DMS 273 treated with DMSO at 0.1 percent for 48 hours (cell line): Measurements from ENCODE around the gene CCDC200.
"Not testable (repeated sequence)": the region's sequence is repeated elsewhere in the genome, so short reads cannot be mapped to it uniquely, and the experiment has no call there.

Source experiments
- DNase-seq: peaks from one replicate; lab custom pipeline; 2025; lab: John Stamatoyannopoulos, UW

CCDC200 gene

DNA sequence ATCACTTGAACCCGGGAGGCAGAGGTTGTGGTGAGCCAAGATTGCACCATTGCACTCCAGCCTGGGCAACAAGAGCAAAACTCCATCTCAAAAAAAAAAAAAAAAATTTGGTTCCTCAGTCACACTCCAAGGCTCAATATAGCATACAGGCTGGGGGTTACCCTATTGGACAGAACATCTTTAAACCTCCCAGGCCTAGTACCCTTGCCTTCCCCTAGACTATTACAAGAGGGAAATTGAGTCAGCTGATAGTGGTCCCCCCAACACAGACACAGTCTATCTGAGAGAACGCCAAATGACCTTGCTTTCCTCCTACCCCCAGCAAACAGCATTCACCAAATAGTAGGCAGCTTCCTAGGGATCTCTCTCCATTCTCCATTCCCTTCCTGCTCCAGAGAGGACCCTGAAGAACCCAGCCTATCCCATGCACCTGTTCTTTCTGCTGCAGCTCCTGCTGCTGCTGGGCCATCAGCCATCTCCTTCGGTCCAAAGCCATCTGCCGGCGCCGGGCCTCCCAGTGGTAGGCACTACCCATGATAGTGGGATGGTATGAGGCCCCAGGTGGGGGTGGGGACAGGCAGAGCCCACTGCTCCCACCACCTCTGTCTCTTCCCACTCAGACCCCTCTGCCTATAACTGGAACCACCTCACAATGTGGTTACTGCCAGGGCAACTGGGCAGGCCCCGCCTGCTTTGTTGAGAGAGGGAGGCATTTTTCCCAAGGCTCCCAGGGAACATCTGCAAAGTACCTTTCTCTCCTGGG lies at the start of gene CCDC200:
CCDC200 (minus strand) TSS at position 604 of the 763 bp plus-strand sequence; CDS start at position 535, 69 bp downstream.
- DNase-seq: not testable (repeated sequence)

DNA sequence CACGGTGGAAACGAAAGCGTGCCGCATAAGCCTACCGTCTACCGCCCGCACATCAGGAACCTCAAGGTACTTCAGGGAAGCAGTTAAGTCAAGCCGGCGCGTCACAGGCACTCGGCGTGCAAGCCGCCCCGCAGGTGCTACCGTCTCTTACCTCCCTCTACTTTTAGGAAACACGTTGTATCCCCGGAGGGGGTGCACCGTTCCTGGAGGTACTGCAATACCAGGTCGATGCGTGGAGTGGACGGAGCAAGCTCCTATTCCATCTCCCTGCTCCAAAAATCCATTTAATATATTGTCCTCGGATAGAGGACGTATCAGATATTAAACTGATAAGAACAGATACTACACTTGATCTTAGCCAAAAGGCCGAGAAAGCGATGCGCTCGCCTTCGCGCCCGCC lies 44.5 kb upstream of the CCDC200 start:
- DNase-seq: not testable (repeated sequence)

DNA sequence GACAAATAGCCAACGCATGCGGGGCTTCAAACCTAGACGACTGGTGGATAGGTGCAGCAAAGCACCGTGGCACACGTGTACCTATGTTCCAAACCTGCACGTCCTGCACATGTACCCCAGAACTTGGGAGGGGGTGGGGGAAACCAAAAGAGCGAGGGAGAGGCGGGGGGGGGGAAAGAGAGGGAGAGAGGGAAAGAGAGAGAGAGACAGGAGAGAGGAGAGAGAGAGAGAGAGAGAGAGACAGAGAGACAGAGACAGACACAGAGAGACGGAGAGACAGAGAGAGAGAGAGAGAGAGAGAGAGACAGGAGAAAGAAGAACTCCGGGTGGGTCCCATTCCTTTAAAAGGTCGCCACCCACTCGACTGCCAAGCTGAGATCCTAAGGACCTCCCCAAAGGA lies 44.1 kb upstream of the CCDC200 start:
- DNase-seq: not testable (repeated sequence)

DNA sequence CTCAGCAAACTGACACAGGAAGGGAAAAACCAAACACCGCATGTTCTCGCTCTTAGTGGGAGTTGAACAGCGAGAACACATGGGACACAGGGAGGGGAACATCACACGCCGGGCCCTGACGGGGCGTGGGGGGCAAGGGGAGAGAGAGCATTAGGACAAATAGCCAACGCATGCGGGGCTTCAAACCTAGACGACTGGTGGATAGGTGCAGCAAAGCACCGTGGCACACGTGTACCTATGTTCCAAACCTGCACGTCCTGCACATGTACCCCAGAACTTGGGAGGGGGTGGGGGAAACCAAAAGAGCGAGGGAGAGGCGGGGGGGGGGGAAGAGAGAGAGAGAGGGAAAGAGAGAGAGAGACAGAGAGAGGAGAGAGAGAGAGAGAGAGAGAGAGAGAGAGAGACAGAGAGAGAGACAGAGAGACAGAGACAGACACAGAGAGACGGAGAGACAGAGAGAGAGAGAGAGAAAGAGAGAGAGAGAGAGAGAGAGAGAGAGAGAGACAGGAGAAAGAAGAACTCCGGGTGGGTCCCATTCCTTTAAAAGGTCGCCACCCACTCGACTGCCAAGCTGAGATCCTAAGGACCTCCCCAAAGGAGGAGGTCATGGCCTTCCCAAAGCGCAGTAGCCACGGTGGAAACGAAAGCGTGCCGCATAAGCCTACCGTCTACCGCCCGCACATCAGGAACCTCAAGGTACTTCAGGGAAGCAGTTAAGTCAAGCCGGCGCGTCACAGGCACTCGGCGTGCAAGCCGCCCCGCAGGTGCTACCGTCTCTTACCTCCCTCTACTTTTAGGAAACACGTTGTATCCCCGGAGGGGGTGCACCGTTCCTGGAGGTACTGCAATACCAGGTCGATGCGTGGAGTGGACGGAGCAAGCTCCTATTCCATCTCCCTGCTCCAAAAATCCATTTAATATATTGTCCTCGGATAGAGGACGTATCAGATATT lies 42.4 kb upstream of the CCDC200 start:
- DNase-seq: not testable (repeated sequence)

DNA sequence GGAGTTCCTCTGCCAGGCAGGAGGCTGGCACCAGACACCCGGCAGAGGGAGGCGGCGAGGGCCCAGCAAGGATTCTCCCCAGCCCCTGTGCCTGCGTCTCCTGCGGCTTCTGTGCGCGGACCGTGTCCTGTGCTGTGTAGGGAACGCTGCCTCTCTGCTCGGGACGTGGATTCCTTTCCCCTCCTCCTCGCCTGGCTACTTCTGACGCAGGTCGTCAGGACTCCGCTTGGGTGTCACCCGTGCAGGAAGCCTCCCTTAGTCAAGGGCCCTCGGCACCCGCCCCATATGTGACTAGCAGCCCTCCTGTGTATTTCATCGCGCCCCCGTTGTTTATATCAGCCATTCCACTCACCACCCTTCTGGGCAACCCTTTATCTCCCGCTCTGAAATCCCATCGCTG lies 18.0 kb upstream of the CCDC200 start:
- DNase-seq: not testable (repeated sequence)

DNA sequence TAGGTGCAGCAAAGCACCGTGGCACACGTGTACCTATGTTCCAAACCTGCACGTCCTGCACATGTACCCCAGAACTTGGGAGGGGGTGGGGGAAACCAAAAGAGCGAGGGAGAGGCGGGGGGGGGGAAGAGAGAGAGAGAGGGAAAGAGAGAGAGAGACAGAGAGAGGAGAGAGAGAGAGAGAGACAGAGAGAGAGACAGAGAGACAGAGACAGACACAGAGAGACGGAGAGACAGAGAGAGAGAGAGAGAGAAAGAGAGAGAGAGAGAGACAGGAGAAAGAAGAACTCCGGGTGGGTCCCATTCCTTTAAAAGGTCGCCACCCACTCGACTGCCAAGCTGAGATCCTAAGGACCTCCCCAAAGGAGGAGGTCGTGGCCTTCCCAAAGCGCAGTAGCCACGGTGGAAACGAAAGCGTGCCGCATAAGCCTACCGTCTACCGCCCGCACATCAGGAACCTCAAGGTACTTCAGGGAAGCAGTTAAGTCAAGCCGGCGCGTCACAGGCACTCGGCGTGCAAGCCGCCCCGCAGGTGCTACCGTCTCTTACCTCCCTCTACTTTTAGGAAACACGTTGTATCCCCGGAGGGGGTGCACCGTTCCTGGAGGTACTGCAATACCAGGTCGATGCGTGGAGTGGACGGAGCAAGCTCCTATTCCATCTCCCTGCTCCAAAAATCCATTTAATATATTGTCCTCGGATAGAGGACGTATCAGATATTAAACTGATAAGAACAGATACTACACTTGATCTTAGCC lies 12.4 kb upstream of the CCDC200 start:
- DNase-seq: not testable (repeated sequence)

DNA sequence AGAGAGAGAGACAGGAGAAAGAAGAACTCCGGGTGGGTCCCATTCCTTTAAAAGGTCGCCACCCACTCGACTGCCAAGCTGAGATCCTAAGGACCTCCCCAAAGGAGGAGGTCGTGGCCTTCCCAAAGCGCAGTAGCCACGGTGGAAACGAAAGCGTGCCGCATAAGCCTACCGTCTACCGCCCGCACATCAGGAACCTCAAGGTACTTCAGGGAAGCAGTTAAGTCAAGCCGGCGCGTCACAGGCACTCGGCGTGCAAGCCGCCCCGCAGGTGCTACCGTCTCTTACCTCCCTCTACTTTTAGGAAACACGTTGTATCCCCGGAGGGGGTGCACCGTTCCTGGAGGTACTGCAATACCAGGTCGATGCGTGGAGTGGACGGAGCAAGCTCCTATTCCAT lies 11.2 kb upstream of the CCDC200 start:
- not testable (repeated sequence) for DNase-seq

DNA sequence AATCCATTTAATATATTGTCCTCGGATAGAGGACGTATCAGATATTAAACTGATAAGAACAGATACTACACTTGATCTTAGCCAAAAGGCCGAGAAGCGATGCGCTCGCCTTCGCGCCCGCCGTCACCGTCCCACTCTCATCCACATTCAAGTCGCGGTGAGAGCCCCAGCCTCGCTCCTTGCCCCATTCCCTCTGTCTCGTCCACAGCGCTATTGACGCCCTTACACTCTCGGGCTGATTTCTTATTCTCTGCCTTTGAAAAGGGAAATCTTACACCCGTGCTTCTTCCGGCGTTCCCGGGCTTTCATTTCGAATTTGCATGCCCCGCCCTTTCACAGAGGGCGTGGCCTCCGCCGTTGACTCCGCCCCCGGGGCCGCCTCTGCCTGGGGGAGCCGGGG lies 5.5 kb upstream of the CCDC200 start, which contains the start of gene RNU2-1:
RNU2-1 (minus strand) TSS at position 101 of the 400 bp plus-strand sequence.
- not testable (repeated sequence) for DNase-seq

DNA sequence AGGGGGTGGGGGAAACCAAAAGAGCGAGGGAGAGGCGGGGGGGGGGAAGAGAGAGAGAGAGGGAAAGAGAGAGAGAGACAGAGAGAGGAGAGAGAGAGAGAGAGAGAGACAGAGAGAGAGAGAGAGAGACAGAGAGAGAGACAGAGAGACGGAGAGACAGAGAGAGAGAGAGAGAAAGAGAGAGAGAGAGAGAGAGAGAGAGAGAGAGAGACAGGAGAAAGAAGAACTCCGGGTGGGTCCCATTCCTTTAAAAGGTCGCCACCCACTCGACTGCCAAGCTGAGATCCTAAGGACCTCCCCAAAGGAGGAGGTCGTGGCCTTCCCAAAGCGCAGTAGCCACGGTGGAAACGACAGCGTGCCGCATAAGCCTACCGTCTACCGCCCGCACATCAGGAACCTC lies 4.8 kb upstream of the CCDC200 start:
- DNase-seq: not testable (repeated sequence)

DNA sequence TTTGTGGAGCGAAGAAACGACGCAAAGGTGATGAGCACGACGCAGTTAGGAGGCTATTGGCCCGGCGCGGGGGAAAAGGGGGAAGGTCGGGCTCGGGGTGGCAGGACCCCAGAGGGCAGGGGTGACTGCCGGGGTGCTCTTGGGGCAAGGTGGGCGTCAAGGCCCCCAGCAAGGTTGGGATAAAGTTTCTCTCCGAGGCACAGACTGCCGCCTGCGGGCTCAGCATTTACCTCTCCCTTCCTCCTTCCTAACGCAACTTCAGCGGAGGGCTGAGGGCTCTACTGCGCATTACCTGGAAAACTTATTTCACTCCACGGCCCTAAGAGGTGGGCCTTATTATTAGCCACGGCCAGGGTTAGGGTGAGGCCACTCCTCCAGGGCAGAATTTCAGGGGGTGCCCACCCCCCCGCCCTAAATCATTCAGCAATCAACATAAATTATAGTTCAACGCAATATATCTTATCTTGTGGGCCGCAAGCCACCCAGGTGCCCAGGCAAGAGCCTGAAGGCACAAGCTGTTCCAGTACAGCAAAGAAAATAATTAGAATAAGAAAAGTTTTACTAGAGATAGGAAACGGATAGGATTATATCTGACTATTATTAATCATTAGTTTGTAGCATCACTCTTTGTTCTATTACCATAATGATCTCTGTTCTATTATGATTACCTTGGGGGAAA lies 3.7 kb upstream of the CCDC200 start:
- not testable (repeated sequence) for DNase-seq

DNA sequence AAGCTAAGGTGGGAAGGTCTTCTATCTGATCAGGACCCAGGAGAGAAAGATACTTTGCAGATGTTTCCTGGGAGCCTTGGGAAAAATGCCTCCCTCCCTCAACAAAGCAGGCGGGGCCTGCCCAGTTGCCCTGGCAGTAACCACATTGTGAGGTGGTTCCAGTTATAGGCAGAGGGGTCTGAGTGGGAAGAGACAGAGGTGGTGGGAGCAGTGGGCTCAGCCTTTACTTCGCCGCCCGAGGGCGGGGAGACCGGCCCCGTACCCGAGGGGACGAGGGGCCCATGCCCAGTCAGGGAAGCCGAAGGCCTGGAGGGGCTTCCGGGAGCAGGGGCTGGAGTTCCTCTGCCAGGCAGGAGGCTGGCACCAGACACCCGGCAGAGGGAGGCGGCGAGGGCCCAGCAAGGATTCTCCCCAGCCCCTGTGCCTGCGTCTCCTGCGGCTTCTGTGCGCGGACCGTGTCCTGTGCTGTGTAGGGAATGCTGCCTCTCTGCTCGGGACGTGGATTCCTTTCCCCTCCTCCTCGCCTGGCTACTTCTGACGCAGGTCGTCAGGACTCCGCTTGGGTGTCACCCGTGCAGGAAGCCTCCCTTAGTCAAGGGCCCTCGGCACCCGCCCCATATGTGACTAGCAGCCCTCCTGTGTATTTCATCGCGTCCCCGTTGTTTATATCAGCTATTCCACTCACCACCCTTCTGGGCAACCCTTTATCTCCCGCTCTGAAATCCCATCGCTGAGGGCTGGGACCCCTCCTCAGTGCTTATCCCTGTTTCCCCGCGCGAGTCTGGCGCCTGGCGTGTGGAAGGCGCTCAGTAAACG lies 3.0 kb upstream of the CCDC200 start:
- DNase-seq: not testable (repeated sequence)

DNA sequence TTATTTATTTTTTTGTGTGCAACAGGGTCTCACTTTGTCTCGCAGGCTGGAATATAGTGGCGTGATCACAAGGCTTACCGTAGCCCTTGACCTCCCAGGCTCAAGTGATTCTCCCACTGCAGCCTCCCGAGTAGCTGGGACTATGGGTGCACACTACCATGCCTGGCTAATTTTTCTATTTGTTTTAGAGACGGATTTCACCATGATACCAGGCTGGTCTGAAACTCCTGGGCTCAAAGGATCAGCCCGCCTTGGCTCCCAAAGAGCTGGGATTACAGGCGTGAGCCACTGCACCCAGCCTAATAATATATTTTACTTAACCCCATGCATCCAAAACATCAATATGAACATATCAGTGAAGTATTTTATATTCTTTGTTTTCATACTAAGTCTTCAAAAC lies 2.0 kb downstream of the CCDC200 start:
- DNase-seq: no peak

DNA sequence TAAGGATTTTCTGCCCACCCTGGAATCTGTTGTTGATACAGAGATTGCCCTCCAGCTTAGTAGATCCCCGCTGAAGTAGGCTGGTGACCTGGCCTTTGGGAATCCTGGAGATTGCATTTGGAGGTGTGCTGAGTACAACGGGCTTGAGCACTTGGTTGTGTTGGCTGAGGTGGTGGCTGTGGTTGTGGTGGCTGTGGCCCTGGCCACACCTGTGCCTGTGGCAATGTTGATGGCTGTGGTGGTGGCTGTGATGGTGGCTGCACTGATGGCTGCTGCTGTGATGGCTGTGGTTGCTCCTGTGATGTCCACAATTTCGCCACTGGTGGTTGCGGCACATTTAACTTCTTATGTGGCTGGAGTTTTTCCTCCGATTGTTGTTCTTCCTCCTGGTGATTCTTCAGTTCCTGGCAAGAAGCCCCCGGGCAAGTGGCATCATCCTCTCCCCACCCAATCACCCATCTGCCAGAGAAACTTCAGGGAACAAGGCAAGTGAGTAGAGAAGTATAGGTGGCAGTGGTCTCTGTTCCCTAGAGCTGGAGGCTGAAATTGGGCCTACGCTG lies 4.2 kb downstream of the CCDC200 start:
- no peak for DNase-seq

DNA sequence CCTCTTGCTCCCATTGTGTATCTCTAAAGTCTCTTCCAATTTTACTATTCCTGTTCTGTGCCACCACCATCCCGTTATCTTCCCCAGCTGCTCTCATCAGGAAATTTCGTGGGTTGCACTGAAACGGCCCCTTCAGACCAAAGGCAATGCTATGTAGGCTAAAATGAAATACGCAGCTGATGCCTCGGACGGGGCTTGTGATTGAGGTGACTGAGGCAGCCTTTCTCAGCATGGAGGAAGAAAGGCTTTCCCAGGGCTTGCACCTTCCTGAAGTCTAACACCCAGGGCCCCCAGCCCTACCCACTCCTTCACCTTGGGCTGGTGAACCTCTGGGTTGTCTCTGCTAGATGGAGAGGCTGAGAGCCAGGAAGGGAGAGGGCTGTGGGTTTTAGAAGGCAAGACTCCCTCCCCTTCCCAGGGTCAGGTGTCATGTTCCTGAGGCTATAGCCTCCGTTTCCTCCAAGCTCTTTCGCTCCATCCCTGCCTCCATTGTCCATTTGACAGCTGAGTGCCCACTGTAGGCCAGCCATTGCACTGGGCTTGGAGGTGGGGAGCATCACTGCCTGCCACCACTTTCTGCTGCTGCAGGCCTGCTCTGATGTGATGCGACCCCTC lies 7.8 kb downstream of the CCDC200 start:
- DNase-seq: no peak

DNA sequence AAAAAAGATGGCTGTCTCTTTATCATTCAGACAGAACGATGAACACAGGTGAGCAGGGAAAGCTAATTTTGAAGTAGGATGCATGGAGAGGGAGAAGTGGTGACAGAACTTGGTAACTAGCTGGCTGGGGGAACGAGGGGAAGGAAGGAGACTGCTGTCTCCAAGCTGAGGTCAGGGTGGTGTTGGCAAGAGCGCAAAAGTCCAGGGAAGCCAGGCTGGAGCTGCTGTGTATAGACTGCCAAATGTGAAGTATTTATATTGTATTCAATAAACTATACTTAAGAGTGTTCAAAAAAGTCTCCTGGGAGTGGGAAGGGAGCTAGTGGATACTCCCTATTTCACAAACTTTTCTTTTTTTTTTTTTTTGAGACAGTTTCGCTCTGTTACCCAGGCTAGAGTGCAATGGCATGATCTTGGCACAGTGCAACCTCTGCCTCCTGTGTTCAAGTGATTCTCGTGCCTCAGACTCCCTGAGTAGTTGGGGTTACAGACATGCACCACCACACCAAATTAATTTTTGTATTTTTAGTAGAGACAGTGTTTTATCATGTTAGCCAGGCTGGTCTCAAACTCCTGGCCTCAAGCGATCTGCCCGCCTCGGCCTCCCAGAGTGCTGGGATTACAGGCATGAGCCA lies 8.6 kb downstream of the CCDC200 start:
- DNase-seq: no peak

DNA sequence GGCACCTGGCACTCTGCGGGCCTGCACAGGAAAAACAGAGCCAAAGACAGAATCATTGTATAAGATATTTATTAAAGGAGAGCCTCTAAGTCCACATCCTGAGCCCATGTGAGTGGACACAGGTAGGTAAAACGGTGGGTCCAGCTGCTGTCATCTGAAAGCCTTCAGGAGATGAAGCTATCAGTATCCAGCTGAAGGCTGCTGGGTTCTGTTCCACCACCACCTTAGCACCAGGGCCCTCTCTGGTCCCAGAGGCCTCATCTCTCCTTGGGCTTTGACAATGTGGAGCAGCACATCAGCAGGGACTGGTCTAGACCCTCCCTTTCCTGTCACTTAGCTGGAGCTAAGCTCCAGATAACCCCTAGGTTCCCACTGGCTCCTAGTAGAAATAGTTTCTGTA lies 9.4 kb downstream of the CCDC200 start:
- no peak for DNase-seq

DNA sequence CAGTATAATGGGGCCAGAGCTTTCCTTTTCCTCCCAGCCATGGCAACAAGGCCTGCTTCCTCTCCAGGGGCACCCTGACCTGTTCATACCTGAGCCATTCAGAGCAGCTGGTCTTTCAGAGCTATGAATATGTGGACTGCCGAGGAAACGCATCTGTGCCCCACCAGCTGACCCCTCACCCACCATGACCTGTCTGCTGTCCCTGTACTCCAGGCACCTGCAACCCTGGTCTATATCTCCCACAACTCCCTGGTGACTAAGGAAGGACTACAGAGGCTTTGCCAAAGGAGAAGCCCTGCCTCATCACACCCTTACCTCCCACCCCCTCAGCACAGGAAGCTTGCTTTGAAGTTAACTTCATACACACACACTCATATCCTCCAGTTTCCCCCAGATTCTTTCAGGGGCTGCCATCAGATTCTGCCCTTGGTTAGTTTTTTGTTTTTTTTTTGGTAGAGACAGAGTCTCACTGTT lies 10.8 kb downstream of the CCDC200 start:
- no peak for DNase-seq

DNA sequence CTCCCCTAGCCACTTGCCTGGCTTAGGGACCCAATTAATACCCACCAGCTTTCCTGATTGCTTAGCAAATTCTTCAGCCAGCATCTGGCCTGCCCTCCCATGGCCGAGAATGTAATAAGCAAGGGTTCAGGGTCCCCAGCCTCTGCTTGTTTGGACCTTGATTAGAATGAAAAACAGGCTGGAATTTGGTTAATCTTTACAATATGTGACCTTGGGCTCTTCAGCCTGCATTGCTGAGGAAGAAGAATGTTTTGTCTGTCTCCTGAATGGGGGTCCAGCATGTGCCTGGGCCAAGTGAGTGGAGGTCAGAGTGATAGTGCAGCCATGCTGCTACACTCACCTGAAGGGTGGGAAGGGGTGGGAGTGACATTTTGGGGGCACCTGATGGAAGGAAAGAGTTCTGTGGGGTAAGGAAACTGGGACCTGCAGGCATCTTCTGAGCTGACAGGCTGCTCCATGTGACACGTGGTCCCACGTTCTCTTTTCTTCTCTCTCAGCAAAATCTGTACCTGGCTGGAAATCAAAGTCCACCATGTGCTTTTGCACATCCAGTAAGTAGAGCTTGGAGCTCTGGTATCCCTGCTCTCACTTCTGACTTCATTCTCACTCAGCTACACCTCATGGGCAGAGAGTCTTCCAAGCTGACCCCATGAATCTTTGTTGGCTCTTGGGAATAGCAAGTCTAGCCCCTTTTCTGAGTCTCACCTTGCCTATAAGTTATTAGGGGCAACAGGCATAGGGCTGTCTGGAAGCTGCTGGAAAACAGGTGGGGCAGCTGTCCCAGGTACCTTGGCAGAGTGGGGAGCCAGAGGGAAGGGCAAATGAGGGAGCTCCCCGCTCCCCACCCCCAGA lies 11.4 kb downstream of the CCDC200 start:
- no peak for DNase-seq
